Head of caudate nucleus (tissue), 42 donors: ENCODE data around the gene PTPN5.

Experiments
- DNase-seq, 42 donors: peaks; one replicate each; pipeline versions ENCODE4 v3.0.0 to v3.0.0-alpha.2; 2020 to 2021; ENCODE audit warnings: mixed read lengths in 7 of 42
- intact Hi-C: fragments of 100-400 bp; cut with DNase I; formaldehyde crosslinking; loops from one replicate; pipeline ENCODE4 v1.15.0; 2022

PTPN5 gene

DNA sequence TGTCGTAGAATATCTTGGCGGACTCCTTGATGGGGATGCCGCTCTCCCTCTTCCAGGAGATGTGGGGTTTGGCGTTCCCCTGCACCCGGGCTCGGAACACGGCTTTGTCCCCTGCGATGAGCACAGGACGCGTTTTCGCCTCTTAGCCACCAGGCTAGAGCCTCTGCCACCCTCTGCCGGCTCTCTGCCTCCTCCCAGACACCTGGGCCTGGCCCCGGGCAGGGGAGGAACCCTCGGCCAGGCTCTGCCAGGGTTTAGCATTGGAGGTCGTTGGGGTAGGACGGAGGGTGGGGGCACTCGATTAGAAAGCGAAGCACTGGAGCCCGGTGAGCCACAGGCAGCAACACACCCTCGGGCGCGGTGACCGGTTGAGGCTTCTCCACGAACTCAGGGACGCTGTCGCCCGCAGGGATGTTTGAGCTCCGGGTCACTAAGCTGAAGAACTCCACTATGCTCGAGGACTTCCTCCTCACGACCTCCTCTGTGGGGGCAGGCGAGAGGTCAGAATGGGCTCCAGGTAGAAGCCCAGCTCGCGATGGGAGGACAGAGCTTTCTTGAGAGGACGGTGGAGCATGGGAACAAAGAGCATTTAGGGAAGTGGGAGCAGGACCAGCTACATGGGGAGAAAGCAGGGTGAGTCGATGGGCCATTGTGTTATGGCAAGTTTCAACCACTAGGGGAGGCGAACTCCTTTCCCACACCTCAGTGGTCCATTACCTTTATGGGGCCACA lies 69.9 kb downstream of the PTPN5 start:
- DNase-seq: peak in 18 of 42 donors; percentile 21 to 80 (median 52)
- intact Hi-C loops: no loop called here

DNA sequence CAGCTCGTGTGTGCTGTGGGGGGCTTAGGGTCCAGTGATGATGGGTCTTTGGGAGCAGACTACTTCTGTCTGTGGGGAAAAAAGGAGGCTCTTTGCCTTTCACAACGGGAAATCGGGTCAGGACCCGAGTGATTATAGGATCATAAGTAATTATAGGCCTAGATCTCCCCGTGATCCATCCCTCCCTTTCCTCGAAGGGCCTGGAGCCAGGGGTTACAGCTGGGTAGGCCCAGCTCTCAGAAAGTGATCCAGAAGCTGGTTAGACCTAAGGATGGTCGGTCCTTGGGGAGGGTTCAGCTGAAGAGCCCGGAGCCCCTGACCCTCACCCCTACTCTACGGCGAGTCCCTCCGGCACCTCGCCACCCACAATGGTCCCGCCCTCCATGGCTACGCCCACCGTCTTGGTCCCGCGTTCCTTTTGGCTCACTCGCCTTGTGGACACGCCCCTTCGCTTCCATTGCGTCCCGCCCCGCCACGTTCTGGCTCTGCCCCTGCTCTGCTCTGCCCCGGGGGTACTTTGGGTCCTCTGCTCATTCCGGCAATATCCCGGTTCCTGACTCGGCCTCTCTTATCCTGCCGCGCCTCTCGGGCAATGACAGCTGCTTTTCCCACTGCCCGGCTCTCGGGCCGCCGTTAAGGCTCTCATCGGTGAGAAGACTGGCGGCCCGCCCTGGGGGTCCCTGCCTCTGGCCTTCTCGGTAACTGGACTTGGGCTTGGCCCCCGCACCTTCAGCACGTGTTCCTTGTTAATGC lies 70.6 kb downstream of the PTPN5 start:
- peak; percentile 67 to 95 (median 87) for DNase-seq
- intact Hi-C loops: no loop called here

DNA sequence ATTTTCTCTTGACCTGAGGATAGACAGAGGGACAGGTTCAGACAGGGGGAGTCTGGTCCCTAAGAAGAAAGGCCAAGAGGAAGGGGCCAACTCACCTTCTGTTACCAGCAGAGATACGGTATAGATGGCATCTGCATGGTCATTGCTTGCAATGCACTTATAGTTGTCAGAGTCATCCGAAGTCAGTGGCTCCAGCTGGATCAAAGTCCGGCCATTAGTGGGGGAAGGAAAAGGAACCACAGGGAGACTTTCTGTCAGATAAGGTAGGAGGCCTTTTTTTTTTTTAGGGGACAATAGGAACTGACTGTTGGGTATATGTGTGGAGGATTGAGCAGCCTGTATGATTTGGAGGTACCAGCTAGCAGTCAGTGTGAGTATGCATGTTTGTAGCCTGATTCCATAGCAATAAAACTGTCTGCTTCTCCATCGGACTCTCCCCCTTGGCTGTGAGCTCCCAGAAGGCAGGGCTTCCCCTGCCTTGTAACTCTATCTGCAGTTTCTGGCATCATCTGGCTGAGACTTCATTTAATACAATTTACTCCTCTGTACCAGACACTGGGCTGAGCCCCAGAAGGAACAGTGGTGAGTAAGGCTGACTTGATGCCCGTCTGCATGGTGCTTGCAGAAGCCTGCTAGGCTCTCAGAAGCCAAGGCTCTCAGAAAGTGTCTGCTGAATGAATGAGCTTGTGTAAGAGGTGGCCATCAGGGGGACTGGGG lies 71.3 kb downstream of the PTPN5 start:
- intact Hi-C loops: no loop called here

GRCh38 chr11:18715476-18715875 lies 76.1 kb downstream of the PTPN5 start:
- intact Hi-C loops: no loop called here
- DNase-seq: no peak

More for the DNA sequence above, 71.3 kb downstream of the PTPN5 start:
- peak in 2 of 42 donors; percentile 27 to 66 for DNase-seq

DNA sequence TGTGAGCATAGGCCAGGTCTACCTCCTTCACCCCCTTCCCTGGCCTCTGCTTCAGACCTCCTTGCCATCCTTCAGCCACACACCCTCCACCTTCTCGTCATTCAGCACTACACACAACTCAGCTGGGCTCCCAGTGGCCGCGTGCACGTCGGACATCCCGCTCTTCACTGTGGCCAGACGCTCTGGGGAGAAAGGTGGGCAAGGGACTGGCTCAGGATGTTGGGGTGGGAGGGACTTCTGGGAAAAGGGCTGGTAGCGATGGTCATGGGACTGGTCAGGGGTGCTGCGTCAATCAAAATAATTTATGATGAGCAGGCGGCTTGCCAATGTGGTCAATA lies 77.2 kb downstream of the PTPN5 start:
- intact Hi-C loops: no loop called here
- DNase-seq: peak in 1 of 42 donors; percentile 8

GRCh38 chr11:18713646-18714442 lies 77.8 kb downstream of the PTPN5 start:
- DNase-seq: peak in 1 of 42 donors; percentile 12

GRCh38 chr11:18710545-18710944 lies 81.1 kb downstream of the PTPN5 start:
- intact Hi-C loops: no loop called here
- DNase-seq: no peak

More at GRCh38 chr11:18713646-18714442, 77.8 kb downstream of the PTPN5 start:
- intact Hi-C loops: no loop called here

DNA sequence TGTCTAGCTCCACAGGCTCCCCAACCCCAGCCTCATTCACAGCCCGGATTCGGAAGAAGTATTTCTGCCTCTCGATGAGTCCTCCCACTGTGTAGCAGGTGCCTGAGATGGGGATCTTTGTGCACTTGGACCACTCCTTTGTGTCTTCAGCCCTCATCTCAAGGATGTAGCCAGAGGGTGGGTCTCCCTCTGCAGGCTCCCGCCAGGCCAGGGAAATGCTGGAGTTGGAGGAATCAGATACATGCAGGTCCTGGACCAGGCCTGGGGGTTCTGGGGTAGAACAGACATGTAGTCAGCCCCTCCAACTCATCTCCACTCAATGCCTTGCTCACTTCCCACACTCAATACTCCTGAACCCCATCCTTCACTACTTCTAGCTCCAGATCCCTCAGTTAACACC lies 82.2 kb downstream of the PTPN5 start:
- no peak for DNase-seq
- intact Hi-C loops: loop anchor here (10.0 kb wide), 1 partner anchor 185 kb away; the partner anchor contains the start of gene TSG101

- DNase-seq: no peak
- intact Hi-C loops: loop anchor here (10.0 kb wide), 1 partner anchor 183 kb away; the partner anchor contains the start of gene TSG101
These were observed 83.7 kb downstream of the PTPN5 start for GRCh38 chr11:18707811-18708340.

DNA sequence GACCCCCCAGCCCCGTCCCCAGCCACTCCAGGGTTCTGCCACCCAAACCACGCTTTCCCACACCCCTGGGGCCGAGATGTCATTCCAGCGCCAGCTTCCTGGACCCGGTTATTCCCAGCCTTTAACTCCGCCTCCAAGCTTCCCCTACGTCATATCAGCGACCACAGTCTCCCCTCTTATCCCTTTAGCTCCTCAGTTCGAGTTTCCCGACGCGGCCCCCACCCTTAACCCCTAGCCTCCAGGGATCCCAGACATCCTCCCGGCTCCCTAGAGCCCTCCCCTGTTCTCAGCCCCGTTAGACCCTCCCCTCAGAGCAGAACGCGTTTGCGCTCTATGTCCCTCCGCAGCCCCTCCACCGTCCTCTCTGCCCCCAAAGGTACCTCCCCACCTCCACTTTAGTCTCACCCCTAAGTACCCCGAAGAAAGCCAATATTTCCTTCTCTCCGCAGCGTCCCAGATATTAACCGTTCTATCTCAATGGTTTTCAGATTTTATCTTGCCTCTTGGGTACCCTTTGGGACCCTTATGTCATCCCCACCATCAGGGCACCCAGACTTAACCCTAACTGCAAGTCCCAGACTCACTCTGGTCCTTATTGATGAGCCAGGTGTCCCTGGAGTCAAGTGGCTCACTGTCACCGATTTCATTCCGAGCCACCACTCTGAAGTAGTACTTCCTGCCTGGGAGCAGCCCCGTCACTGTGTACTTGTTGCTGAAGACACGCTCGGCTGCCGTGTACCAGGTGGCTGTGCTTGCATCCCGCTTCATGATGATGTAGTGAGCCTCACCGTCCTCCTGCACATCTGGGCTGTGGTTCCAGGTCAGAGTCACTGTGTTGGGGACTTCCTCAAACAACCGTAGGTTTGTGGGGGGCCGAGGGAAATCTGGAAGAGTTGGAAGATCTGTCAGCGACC lies 85.0 kb downstream of the PTPN5 start:
- intact Hi-C loops: loop anchor here (10.0 kb wide), 1 partner anchor 182 kb away; the partner anchor contains the start of gene TSG101
- DNase-seq: peak in 34 of 42 donors; percentile 36 to 86 (median 64)

DNA sequence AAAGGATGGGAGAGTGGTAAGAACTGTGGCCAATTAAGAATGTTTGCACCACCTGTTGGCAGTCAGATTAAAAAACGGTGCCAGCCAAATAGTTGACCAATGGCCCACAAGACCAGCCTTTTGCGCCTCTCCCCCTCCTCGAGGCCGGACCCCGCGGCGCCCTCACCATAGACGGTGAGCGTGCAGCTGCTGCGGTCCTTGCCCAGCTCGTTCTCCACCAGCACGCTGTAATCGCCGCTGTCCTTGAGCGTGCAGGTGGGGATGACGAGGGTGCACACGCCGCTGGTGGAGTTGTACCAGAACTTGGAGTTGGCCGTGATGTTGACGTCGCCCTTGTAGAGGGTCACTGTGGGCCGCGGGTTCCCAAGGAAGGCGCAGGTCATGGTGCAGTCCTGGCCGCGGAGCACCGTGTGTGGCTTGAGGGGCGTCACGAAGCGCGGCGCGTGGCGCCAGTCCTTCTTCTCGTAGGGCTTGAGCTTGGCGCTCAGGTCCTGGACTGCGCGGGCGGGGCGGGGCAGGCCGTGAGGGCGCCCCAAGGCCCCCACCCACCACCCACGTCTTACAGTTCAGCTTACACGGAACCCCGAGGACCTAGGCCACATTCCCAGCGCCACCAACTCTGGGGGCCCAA lies 85.8 kb downstream of the PTPN5 start:
- intact Hi-C loops: loop anchor here (10.0 kb wide), 1 partner anchor 181 kb away; the partner anchor contains the start of gene TSG101

DNA sequence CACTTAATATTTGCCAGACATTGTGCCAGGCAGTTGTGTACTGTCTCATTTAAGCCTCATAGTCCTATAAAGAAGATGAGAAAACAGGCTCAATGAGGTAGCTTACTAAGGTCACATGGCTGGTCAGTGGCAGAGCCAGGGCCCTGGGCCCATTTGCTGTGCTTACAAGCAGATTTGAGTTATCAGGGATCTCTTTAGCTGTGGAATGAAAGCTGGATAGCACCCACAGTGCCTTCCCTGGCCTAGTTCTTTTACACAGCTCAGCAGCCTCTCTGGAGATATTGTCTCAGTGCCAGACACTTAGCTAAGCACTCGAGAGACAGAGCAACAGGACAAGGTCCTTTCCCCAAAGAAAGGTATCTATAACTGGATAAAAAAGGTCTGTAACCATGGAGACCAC lies 86.9 kb downstream of the PTPN5 start:
- intact Hi-C loops: loop anchor here (10.0 kb wide), 1 partner anchor 180 kb away; the partner anchor contains the start of gene TSG101

More for the DNA sequence above, 85.8 kb downstream of the PTPN5 start:
- peak in 11 of 42 donors; percentile 11 to 63 (median 43) for DNase-seq

GRCh38 chr11:18704045-18704645 lies 87.5 kb downstream of the PTPN5 start:
- DNase-seq: no peak
- intact Hi-C loops: loop anchor here (10.0 kb wide), 1 partner anchor 179 kb away; the partner anchor contains the start of gene TSG101

More for the DNA sequence above, 86.9 kb downstream of the PTPN5 start:
- DNase-seq: peak in 4 of 42 donors; percentile 11 to 44 (median 26)

- peak in 5 of 42 donors; percentile 13 to 47 (median 28) for DNase-seq
- intact Hi-C loops: loop anchor here (10.0 kb wide), 1 partner anchor 178 kb away; the partner anchor contains the start of gene TSG101
These were observed 88.4 kb downstream of the PTPN5 start for GRCh38 chr11:18703001-18703763.

DNA sequence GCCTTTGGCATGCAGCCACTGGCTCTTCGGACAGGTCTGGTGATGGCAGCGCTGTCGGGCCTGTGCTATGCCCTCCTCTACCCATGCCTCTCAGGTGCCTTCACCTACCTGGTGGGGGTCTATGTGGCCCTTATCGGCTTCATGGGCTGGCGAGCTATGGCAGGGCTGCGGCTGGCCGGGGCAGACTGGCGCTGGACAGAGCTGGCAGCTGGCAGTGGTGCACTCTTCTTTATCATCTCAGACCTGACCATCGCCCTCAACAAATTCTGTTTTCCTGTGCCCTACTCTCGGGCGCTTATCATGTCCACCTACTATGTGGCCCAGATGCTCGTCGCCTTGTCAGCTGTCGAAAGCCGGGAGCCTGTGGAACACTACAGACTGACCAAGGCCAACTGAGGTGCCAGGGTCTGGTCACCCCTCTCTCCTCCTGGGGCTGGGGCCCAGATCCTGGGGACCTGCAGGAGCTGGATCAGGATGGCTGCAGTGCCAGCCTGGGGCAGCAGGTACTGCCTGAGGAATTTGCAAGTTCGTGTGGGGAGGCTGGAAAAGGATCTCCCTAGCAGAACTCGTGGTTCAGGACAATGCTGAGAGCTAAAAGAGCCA lies 89.9 kb downstream of the PTPN5 start:
- no peak for DNase-seq
- intact Hi-C loops: loop anchor here (10.0 kb wide), 1 partner anchor 177 kb away; the partner anchor contains the start of gene TSG101
